Measurements from ENCODE around the gene GNAZ.

DNA sequence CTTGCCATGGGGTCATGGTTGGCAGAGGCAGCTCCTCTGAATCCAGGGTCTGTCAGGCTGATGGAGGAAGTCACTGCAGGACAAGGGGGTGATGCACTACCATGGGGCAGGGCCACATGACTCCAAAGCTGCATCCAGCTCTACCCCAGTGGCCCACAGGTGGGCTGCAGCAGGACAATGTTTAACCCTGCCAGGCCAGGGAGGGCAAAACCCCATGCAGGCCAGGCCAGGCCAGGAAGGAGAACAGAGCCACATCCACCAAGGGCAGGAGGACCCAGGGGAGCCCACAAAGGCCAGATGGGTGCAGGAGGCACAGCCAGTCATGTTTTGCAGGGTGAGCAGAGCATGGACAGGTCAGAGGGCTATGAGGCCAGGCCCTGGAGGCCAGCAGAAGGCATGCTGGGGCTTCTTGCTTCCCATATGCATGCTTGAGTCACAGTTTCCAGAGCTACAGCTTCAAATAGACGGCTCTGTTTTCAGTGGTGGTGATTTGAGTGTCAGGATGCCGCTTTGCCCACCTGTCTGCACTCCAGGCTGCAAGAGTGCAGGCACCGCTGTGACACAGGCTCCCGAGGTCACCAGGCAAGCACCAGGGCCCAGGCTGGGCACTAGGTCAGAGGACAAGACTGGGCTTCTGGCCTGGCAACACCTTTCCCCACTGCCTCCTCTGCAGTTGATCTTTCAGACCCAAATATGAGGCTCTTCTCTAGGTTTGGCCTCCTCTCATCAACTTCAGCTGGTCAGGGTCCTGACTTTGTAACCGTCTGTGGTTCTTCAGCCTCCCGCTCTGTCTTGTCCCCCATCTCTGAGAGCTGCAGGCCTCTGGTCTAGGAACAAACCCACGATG is 48.6 kb downstream of the GNAZ start:
- TF ChIP-seq CTCF (IDR thresholded peaks at IDR 0.05; ENCODE audit: poor library complexity, severe bottlenecking) = no peak
- TF ChIP-seq, protein P1, sequence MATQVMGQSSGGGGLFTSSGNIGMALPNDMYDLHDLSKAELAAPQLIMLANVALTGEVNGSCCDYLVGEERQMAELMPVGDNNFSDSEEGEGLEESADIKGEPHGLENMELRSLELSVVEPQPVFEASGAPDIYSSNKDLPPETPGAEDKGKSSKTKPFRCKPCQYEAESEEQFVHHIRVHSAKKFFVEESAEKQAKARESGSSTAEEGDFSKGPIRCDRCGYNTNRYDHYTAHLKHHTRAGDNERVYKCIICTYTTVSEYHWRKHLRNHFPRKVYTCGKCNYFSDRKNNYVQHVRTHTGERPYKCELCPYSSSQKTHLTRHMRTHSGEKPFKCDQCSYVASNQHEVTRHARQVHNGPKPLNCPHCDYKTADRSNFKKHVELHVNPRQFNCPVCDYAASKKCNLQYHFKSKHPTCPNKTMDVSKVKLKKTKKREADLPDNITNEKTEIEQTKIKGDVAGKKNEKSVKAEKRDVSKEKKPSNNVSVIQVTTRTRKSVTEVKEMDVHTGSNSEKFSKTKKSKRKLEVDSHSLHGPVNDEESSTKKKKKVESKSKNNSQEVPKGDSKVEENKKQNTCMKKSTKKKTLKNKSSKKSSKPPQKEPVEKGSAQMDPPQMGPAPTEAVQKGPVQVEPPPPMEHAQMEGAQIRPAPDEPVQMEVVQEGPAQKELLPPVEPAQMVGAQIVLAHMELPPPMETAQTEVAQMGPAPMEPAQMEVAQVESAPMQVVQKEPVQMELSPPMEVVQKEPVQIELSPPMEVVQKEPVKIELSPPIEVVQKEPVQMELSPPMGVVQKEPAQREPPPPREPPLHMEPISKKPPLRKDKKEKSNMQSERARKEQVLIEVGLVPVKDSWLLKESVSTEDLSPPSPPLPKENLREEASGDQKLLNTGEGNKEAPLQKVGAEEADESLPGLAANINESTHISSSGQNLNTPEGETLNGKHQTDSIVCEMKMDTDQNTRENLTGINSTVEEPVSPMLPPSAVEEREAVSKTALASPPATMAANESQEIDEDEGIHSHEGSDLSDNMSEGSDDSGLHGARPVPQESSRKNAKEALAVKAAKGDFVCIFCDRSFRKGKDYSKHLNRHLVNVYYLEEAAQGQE (IDR thresholded peaks at IDR 0.05; ENCODE audit: borderline replicate concordance) = no peak
- TF ChIP-seq EP300 (conservative IDR thresholded peaks at IDR 0.05; ENCODE audit: poor library complexity, severe bottlenecking) = no peak
- no peak for TF ChIP-seq EZH2 (IDR thresholded peaks at IDR 0.05; ENCODE audit: borderline replicate concordance, insufficient read depth, low read length, poor library complexity, severe bottlenecking)
- TF ChIP-seq RAD21 (conservative IDR thresholded peaks at IDR 0.05) = no peak
- no peak for TF ChIP-seq TAF1 (IDR thresholded peaks at IDR 0.05; ENCODE audit: low read depth)
